Bronchial epithelial cell (primary cell): Measurements from ENCODE around the gene MCC. TPM values are rescaled to one million over a fixed set of nuclear protein-coding genes. Genes with fewer than 3 reads are reported as not detected.

ENCODE experiments used
- DNase-seq: peaks from one replicate; pipeline ENCODE4 v3.0.0-alpha.2; 2010; ENCODE audit warnings: low read depth
- FAIRE-seq: peaks from 2 replicates; lab custom pipeline; 2011; peaks lifted over from hg19 to GRCh38; lab: Jason Lieb, UNC
- H3K27me3 ChIP-seq: 2 replicates; pipeline ENCODE4 v1.5.1; 2011; ENCODE audit warnings: low read length; ENCODE audit not compliant: control insufficient read depth, insufficient read depth
- H3K36me3 ChIP-seq: 2 replicates; pipeline ENCODE4 v1.5.1; 2011; ENCODE audit warnings: low read length; ENCODE audit not compliant: control insufficient read depth, insufficient read depth
- H3K4me3 ChIP-seq: 2 replicates; pipeline ENCODE4 v1.5.1; 2011; ENCODE audit warnings: mild to moderate bottlenecking, low read depth, low read length, control low read depth
- total RNA-seq: library from RNA; depleted of rRNA; stranded (reverse); fragments of >200 nt; gene quantifications from 2 replicates; pipeline ENCODE4 v1.2.1, GENCODE V29; 2014
- TF ChIP-seq, protein P1 (sequence below): IDR thresholded peaks from 2 replicates; pipeline ENCODE4 v1.5.1; 2011; ENCODE audit warnings: mild to moderate bottlenecking, moderate library complexity, low read length, control low read depth, inconsistent platforms; ENCODE audit not compliant: insufficient read depth, severe bottlenecking

The MCC gene
- total RNA-seq, 1 donor from 2014 or later = 43.2 TPM

DNA sequence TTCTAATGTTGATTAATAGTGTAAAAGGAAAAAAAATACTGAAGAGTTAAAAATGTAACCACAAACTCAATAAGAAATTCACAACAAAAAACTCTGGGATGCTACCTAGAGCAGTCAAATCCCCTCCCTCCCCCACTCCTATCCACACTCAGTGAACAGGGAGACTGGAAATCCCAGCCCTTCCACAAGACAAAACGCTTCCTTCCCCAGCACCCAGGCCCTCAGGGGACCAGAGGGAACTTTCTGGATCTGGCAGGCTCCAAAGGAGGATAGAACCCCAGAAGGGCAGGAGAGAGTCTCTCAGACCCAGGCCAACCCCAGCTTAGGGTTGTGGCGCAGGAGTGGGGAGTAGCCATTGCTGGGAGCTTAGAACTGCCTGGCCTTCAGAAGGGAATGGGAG is 456.7 kb downstream of the MCC start:
- TF ChIP-seq, protein P1, sequence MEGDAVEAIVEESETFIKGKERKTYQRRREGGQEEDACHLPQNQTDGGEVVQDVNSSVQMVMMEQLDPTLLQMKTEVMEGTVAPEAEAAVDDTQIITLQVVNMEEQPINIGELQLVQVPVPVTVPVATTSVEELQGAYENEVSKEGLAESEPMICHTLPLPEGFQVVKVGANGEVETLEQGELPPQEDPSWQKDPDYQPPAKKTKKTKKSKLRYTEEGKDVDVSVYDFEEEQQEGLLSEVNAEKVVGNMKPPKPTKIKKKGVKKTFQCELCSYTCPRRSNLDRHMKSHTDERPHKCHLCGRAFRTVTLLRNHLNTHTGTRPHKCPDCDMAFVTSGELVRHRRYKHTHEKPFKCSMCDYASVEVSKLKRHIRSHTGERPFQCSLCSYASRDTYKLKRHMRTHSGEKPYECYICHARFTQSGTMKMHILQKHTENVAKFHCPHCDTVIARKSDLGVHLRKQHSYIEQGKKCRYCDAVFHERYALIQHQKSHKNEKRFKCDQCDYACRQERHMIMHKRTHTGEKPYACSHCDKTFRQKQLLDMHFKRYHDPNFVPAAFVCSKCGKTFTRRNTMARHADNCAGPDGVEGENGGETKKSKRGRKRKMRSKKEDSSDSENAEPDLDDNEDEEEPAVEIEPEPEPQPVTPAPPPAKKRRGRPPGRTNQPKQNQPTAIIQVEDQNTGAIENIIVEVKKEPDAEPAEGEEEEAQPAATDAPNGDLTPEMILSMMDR = no peak
- Histone ChIP-seq H3K27me3 (no peaks in the 10 kb centered on the region), H3K36me3 (peaks cover 26% of the 10 kb centered on the region), H3K4me3 (no peak overlapping the region)
- no peak for FAIRE-seq
- DNase-seq = no peak

DNA sequence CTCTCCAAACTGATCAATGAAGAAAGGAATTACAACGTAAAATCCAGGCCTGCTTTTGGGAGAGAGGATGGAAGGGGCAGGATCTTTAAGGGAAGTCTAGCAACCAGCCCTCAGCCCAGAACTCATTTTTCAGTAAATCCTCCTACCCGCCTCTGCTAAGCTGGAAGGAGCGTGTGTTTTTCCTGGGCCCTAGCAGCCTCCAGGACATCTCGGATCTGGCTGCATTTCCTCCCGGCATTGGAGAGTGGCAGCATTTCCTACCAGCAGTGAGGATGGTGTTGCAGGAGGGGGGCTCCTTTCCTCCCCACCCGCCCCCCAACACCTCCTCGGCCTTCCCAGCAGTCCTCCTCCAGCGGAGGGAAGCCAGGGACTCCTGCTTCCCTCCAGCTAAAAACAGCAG is 457.1 kb downstream of the MCC start:
- Histone ChIP-seq H3K4me3 (no peak overlapping the region), H3K27me3 (no peaks in the 10 kb centered on the region), H3K36me3 (peaks cover 21% of the 10 kb centered on the region)
- TF ChIP-seq, protein P1 = no peak
- no peak for FAIRE-seq
- DNase-seq = no peak

DNA sequence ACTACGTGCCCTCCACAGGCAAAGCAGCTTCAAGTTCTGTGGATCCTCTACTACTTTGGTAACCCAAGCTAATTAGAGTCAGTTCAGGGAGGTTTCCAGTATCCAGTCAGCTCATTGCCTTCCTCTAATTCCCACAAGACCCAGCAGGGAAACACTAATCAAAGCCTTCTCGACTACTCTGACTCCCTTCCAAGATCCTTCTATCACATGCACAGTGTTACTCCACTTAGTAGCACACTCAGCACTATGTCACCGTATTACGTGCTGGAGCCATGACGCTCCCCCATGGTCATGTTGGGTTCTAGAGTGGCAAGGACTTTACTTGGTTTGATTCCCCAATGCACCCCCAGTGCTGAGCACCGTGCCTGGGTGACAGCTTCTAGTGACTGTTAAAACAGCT is 458.6 kb downstream of the MCC start:
- DNase-seq = no peak
- FAIRE-seq = no peak
- Histone ChIP-seq H3K27me3 (no peaks in the 10 kb centered on the region), H3K36me3 (peaks cover 19% of the 10 kb centered on the region), H3K4me3 (no peak overlapping the region)
- TF ChIP-seq, protein P1 = no peak

DNA sequence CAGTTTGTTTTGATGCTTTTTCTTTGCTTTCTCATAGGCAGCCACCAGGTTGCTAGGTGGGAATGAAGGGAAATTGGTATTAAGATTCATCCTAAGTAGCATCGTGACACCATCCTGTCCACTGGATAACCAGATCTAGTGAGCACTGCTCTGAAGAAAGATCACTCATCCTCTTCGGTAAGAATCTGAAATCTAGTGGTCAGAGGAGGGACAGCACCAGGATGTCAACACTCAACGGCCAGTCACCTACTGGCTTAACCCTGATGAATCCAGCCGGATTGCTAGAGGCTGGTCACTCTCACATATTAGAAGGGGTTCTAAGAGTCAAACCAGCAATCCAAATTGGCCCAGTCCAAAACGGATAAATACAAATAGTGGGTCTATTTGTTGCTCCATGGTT is 460.8 kb downstream of the MCC start:
- Histone ChIP-seq H3K36me3 (peaks cover 18% of the 10 kb centered on the region), H3K4me3 (no peak overlapping the region), H3K27me3 (no peaks in the 10 kb centered on the region)
- DNase-seq = no peak
- TF ChIP-seq, protein P1 = no peak
- peak; percentile 18 for FAIRE-seq

DNA sequence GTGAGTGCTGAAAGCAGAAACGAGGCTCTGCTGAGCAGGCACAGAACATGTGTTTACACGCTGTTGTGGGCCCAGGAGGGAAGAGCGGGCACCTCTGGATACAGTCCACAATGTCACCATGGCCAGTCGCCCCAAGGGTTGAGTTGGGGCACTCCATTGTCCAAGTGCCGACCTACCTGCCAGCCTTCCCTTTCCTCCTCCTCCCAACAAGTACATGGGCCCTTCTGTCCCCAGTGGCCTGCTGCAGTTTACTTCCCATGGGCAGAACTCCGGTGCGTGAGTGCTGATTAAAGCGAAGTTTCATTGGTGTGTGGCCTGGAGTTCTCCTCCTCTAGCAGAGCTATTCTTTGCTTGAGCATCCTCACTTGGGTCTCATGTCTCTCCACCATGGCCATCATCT is 461.2 kb downstream of the MCC start:
- Histone ChIP-seq H3K4me3 (no peak overlapping the region), H3K36me3 (peaks cover 18% of the 10 kb centered on the region), H3K27me3 (no peaks in the 10 kb centered on the region)
- no peak for DNase-seq
- TF ChIP-seq, protein P1 = no peak
- FAIRE-seq = no peak

DNA sequence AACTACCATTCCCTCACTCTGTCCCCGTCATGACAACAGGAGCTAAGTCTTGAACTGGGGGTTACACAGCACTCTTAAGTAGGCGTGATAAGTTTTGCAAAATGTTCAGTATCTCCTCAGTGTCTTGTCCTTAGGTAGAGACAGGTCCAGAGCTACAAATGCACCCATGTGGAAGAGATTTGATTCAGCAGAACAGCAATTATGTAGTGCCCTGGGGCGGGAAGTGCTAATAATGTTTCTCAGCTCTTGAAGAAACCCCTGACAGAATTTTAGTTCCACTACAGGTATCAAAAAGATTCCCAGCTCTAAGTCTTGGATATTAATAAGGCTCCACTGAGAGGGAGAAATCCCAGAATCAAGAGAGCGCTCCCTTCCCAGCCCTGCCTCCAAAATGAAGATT is 462.0 kb downstream of the MCC start:
- FAIRE-seq (no peak), DNase-seq (no peak)
- TF ChIP-seq, protein P1 = no peak
- H3K27me3 ChIP-seq = no peaks in the 10 kb centered on the region
- peaks cover 18% of the 10 kb centered on the region for H3K36me3 ChIP-seq
- no peak overlapping the region for H3K4me3 ChIP-seq
